Lung (tissue), 12 donors: ENCODE results near the gene RTN4IP1. TPM values are rescaled to one million over a fixed set of nuclear protein-coding genes. Genes with fewer than 3 reads are reported as not detected.

ENCODE experiments used
- ATAC-seq: fragments of 200-7000 bp; cut with Tn5 transposase; one replicate; pipeline ENCODE4 v1.9.1; 2020; ENCODE audit warnings: moderate number of reproducible peaks; ENCODE audit not compliant: insufficient read depth, low FRiP score
- DNase-seq, 3 donors: peaks; one replicate each; pipeline ENCODE4 v3.0.0-alpha.2; 2013 to 2017
- H3K27ac ChIP-seq, 2 donors: one replicate each; pipeline ENCODE4 v1.5.1; 2013; ENCODE audit warnings: mild to moderate bottlenecking in 2 of 2, moderate library complexity in 2 of 2, control low read depth in 1 of 2, inconsistent platforms in 1 of 2, low read depth in 1 of 2, low read length in 1 of 2
- H3K27me3 ChIP-seq, 3 donors: one replicate each; pipeline ENCODE4 v1.5.1; 2013; ENCODE audit warnings: low read length in 2 of 3; ENCODE audit not compliant: control insufficient read depth in 3 of 3, insufficient read depth in 3 of 3
- H3K36me3 ChIP-seq, 4 donors: one replicate each; pipeline ENCODE4 v1.5.1; 2013; ENCODE audit warnings: low read length in 4 of 4, mild to moderate bottlenecking in 1 of 4, moderate library complexity in 1 of 4; ENCODE audit not compliant: control insufficient read depth in 4 of 4, insufficient read depth in 4 of 4
- H3K4me1 ChIP-seq, 5 donors: one replicate each; pipeline ENCODE4 v1.5.1; 2013; ENCODE audit warnings: low read length in 5 of 5, mild to moderate bottlenecking in 2 of 5, moderate library complexity in 1 of 5; ENCODE audit not compliant: control insufficient read depth in 5 of 5, insufficient read depth in 5 of 5
- H3K4me3 ChIP-seq: one replicate; pipeline ENCODE4 v1.5.1; 2013; ENCODE audit warnings: mild to moderate bottlenecking, control low read depth, moderate library complexity
- H3K9ac ChIP-seq, 2 donors: one replicate each; pipeline ENCODE4 v1.5.1; 2013; ENCODE audit warnings: low read length in 2 of 2, control low read depth in 1 of 2; ENCODE audit not compliant: insufficient read depth in 1 of 2
- H3K9me3 ChIP-seq, 4 donors: one replicate each; pipeline ENCODE4 v1.5.1; 2013; ENCODE audit warnings: low read length in 3 of 4, mild to moderate bottlenecking in 1 of 4, moderate library complexity in 1 of 4; ENCODE audit not compliant: control insufficient read depth in 4 of 4, insufficient read depth in 3 of 4
- CTCF ChIP-seq: IDR thresholded peaks from 2 replicates; pipeline ENCODE4 v1.5.1; 2012; ENCODE audit warnings: mild to moderate bottlenecking; ENCODE audit errors: control extremely low read depth, extremely low read depth
- WGBS, 2 donors: extraction: QIAGEN DNeasy Blood & Tissue Kit; methylation state at CpG; one replicate each; pipeline ENCODE4 v1.1.7; 2013; 5-methylcytosine and 5-hydroxymethylcytosine counted together
- polyA plus RNA-seq, 2 donors: library from polyadenylated mRNA; stranded (reverse); fragments of 200-250 nt; gene quantifications; one replicate each; pipeline ENCODE4 v1.2.1, GENCODE V29; 2013
- total RNA-seq, 2 donors: library from RNA; depleted of rRNA in 1 of 2; stranded (reverse); fragments of >200 nt in 1 of 2; gene quantifications; one replicate each; pipeline ENCODE4 v1.2.1, GENCODE V29; 2014 to 2021
- donor health status: control.
- donor health status: control.
- donor health status: Bipolar disorder and iron deficiency.
- donor health status: healthy.
- donor health status: DM: yes; HTN: yes; CAD: no.

Gene RTN4IP1
- total and polyA plus RNA-seq, 4 donors = 2.8 to 5.6 (median 4.6) TPM

GRCh38 chr6:106658469-106658868, 29.2 kb upstream of the RTN4IP1 start:
- Histone ChIP-seq H3K36me3 (peaks cover 21 to 40% (median 33%) of the 10 kb centered on the region in 4 donors), H3K9ac (no peak overlapping the region), H3K4me3 (no peak overlapping the region), H3K27ac (no peak overlapping the region), H3K27me3 (no peaks in the 10 kb centered on the region), H3K4me1 (no peaks in the 10 kb centered on the region), H3K9me3 (peaks cover 0 to 6% (median 3%) of the 10 kb centered on the region in 4 donors)
- ATAC-seq (no peak), DNase-seq (no peak)
- 99 to 100% methylated on average over 4 of the region's 4 CpGs for WGBS, 2 donors
- no peak for TF ChIP-seq CTCF

- Histone ChIP-seq H3K36me3 (peaks cover 19 to 29% (median 27%) of the 10 kb centered on the region in 4 donors), H3K9ac (no peak overlapping the region), H3K9me3 (no peaks in the 10 kb centered on the region), H3K4me3 (no peak overlapping the region), H3K27ac (no peak overlapping the region), H3K4me1 (no peaks in the 10 kb centered on the region), H3K27me3 (no peaks in the 10 kb centered on the region)
- DNase-seq (no peak), ATAC-seq (no peak)
- no peak for TF ChIP-seq CTCF
- WGBS, 2 donors = 91 to 94% methylated on average over 7 of the region's 7 CpGs
These were observed 19.5 kb upstream of the RTN4IP1 start for GRCh38 chr6:106648651-106649308.

GRCh38 chr6:106643061-106643460, 13.8 kb upstream of the RTN4IP1 start:
- H3K27ac ChIP-seq = no peak overlapping the region
- H3K4me3 ChIP-seq = no peak overlapping the region
- H3K27me3 ChIP-seq = no peaks in the 10 kb centered on the region
- ATAC-seq (no peak), DNase-seq (no peak)
- H3K9ac ChIP-seq = no peak overlapping the region
- peaks cover 9 to 25% (median 21%) of the 10 kb centered on the region in 4 donors for H3K36me3 ChIP-seq
- H3K4me1 ChIP-seq = peaks cover 0 to 1% (median 0%) of the 10 kb centered on the region in 5 donors
- no peak for TF ChIP-seq CTCF
- no peaks in the 10 kb centered on the region for H3K9me3 ChIP-seq
- 74 to 98% methylated on average over 2 of the region's 2 CpGs for WGBS, 2 donors
